ENCODE measurements around the gene METTL24. TPM values are rescaled to one million over a fixed set of nuclear protein-coding genes. Genes with fewer than 3 reads are reported as not detected.

The METTL24 gene
- total and polyA plus RNA-seq, 4 donors, result 0.14 to 2.0 (median 0.91) TPM

DNA sequence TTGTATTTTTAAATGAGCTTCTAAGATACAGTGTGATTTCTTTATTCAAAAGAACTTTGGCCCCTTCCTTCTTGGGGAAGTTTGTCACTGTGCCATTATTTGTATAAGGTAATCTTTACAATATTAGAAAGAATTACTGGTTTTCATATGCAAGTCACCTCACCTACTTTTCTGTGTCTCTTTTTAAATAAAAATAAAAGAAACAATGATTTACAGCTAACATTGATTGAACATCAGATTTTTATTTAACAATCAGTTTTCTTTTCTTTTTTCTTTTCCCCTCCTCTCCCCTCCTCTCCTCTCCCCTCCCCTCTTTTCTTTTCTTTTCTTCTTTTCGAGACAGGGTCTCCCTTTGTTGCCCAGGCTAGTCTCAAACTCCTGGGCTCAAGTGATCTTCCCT, 131.9 kb downstream of the METTL24 start:
- H3K27me3 ChIP-seq (ENCODE audit: control insufficient read depth in 4 of 4, insufficient read depth in 4 of 4, low read length in 3 of 4), result no peaks in the 10 kb centered on the region
- no peak overlapping the region for H3K27ac ChIP-seq (ENCODE audit: low read depth in 1 of 2, low read length in 2 of 2)
- peaks cover 1 to 44% (median 24%) of the 10 kb centered on the region in 4 donors for H3K36me3 ChIP-seq (ENCODE audit: control insufficient read depth in 4 of 4, insufficient read depth in 3 of 4, low read depth in 1 of 4, low read length in 3 of 4)
- no peaks in the 10 kb centered on the region for H3K4me1 ChIP-seq (ENCODE audit: control insufficient read depth in 4 of 4, insufficient read depth in 4 of 4, low read length in 3 of 4)
- WGBS, result 94% methylated on average over 1 of the region's 1 CpG
- DNase-seq (ENCODE audit: low spot score), result no peak
- H3K4me3 ChIP-seq (ENCODE audit: low read depth in 1 of 3, low read length in 3 of 3), result no peak overlapping the region
- no peaks in the 10 kb centered on the region for H3K9me3 ChIP-seq (ENCODE audit: control insufficient read depth in 4 of 4, low read length in 3 of 4)
- no peak overlapping the region for H3K9ac ChIP-seq (ENCODE audit: low read depth in 1 of 2, low read length in 2 of 2)
- no peak for TF ChIP-seq FOXA2 (IDR thresholded peaks at IDR 0.05)
- no peak for TF ChIP-seq RAD21 (IDR thresholded peaks at IDR 0.05)
- no peak for TF ChIP-seq JUND (IDR thresholded peaks at IDR 0.05)
- TF ChIP-seq MAX (IDR thresholded peaks at IDR 0.05), result no peak
- TF ChIP-seq, protein P1, sequence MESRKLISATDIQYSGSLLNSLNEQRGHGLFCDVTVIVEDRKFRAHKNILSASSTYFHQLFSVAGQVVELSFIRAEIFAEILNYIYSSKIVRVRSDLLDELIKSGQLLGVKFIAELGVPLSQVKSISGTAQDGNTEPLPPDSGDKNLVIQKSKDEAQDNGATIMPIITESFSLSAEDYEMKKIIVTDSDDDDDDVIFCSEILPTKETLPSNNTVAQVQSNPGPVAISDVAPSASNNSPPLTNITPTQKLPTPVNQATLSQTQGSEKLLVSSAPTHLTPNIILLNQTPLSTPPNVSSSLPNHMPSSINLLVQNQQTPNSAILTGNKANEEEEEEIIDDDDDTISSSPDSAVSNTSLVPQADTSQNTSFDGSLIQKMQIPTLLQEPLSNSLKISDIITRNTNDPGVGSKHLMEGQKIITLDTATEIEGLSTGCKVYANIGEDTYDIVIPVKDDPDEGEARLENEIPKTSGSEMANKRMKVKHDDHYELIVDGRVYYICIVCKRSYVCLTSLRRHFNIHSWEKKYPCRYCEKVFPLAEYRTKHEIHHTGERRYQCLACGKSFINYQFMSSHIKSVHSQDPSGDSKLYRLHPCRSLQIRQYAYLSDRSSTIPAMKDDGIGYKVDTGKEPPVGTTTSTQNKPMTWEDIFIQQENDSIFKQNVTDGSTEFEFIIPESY (IDR thresholded peaks at IDR 0.05), result no peak
- no peak for TF ChIP-seq HNF4A (conservative IDR thresholded peaks at IDR 0.05)
- no peak for TF ChIP-seq RXRA (IDR thresholded peaks at IDR 0.05)
- no peak for TF ChIP-seq HNF4G (IDR thresholded peaks at IDR 0.05)
- TF ChIP-seq, protein P2, sequence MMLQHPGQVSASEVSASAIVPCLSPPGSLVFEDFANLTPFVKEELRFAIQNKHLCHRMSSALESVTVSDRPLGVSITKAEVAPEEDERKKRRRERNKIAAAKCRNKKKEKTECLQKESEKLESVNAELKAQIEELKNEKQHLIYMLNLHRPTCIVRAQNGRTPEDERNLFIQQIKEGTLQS (IDR thresholded peaks at IDR 0.05), result no peak
- no peak for TF ChIP-seq NR2F2 (IDR thresholded peaks at IDR 0.05)

DNA sequence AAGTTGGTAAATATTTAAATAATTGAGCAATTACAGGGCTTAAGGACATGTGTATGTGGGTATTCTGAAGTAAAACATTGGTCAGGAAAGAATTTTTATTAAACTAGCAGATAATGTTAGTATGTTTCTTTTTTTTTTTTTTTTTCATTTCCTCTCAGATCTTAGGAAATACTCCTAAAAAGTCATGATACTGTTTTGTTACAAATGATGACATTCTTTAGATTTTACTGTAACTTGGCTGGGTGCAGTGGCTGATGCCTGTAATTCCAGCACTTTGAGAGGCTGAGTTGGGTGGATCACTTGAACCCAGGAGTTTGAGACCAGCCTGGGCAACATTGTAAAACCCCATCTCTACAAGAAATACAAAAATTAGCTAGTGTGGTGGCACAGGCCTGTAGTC, 136.4 kb downstream of the METTL24 start:
- DNase-seq (ENCODE audit: low spot score), result no peak
- Histone ChIP-seq H3K4me3 (ENCODE audit: low read depth in 1 of 3, low read length in 3 of 3) (no peak overlapping the region), H3K27me3 (ENCODE audit: control insufficient read depth in 4 of 4, insufficient read depth in 4 of 4, low read length in 3 of 4) (no peaks in the 10 kb centered on the region), H3K36me3 (ENCODE audit: control insufficient read depth in 4 of 4, insufficient read depth in 3 of 4, low read depth in 1 of 4, low read length in 3 of 4) (peaks cover 5 to 55% (median 33%) of the 10 kb centered on the region in 4 donors), H3K27ac (ENCODE audit: low read depth in 1 of 2, low read length in 2 of 2) (no peak overlapping the region), H3K4me1 (ENCODE audit: control insufficient read depth in 4 of 4, insufficient read depth in 4 of 4, low read length in 3 of 4) (no peaks in the 10 kb centered on the region), H3K9me3 (ENCODE audit: control insufficient read depth in 4 of 4, low read length in 3 of 4) (no peaks in the 10 kb centered on the region), H3K9ac (ENCODE audit: low read depth in 1 of 2, low read length in 2 of 2) (no peak overlapping the region)
- TF ChIP-seq, protein P2 (IDR thresholded peaks at IDR 0.05), result no peak
- no peak for TF ChIP-seq YY1 (IDR thresholded peaks at IDR 0.05)
- no peak for TF ChIP-seq RAD21 (IDR thresholded peaks at IDR 0.05)
- TF ChIP-seq SP1 (IDR thresholded peaks at IDR 0.05), result no peak
- no peak for TF ChIP-seq MAX (IDR thresholded peaks at IDR 0.05)
- no peak for TF ChIP-seq FOXA2 (IDR thresholded peaks at IDR 0.05)
- TF ChIP-seq, protein P3, sequence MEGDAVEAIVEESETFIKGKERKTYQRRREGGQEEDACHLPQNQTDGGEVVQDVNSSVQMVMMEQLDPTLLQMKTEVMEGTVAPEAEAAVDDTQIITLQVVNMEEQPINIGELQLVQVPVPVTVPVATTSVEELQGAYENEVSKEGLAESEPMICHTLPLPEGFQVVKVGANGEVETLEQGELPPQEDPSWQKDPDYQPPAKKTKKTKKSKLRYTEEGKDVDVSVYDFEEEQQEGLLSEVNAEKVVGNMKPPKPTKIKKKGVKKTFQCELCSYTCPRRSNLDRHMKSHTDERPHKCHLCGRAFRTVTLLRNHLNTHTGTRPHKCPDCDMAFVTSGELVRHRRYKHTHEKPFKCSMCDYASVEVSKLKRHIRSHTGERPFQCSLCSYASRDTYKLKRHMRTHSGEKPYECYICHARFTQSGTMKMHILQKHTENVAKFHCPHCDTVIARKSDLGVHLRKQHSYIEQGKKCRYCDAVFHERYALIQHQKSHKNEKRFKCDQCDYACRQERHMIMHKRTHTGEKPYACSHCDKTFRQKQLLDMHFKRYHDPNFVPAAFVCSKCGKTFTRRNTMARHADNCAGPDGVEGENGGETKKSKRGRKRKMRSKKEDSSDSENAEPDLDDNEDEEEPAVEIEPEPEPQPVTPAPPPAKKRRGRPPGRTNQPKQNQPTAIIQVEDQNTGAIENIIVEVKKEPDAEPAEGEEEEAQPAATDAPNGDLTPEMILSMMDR (IDR thresholded peaks at IDR 0.05; ENCODE audit: low read depth, low read length, missing input control), result no peak
- TF ChIP-seq RXRA (IDR thresholded peaks at IDR 0.05), result no peak
- no peak for TF ChIP-seq TAF1 (conservative IDR thresholded peaks at IDR 0.05)
- TF ChIP-seq GABPA (IDR thresholded peaks at IDR 0.05 in 1 of 2, conservative IDR thresholded peaks at IDR 0.05 in 1 of 2), result no peak
- TF ChIP-seq JUND (IDR thresholded peaks at IDR 0.05), result no peak
- no peak for TF ChIP-seq HNF4G (IDR thresholded peaks at IDR 0.05)
- TF ChIP-seq FOXA1 (IDR thresholded peaks at IDR 0.05), result no peak
- no peak for TF ChIP-seq EGR1 (IDR thresholded peaks at IDR 0.05; ENCODE audit: low read depth in 2 of 2)
- TF ChIP-seq NR2F2 (IDR thresholded peaks at IDR 0.05), result no peak
- TF ChIP-seq, protein P4, sequence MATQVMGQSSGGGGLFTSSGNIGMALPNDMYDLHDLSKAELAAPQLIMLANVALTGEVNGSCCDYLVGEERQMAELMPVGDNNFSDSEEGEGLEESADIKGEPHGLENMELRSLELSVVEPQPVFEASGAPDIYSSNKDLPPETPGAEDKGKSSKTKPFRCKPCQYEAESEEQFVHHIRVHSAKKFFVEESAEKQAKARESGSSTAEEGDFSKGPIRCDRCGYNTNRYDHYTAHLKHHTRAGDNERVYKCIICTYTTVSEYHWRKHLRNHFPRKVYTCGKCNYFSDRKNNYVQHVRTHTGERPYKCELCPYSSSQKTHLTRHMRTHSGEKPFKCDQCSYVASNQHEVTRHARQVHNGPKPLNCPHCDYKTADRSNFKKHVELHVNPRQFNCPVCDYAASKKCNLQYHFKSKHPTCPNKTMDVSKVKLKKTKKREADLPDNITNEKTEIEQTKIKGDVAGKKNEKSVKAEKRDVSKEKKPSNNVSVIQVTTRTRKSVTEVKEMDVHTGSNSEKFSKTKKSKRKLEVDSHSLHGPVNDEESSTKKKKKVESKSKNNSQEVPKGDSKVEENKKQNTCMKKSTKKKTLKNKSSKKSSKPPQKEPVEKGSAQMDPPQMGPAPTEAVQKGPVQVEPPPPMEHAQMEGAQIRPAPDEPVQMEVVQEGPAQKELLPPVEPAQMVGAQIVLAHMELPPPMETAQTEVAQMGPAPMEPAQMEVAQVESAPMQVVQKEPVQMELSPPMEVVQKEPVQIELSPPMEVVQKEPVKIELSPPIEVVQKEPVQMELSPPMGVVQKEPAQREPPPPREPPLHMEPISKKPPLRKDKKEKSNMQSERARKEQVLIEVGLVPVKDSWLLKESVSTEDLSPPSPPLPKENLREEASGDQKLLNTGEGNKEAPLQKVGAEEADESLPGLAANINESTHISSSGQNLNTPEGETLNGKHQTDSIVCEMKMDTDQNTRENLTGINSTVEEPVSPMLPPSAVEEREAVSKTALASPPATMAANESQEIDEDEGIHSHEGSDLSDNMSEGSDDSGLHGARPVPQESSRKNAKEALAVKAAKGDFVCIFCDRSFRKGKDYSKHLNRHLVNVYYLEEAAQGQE (IDR thresholded peaks at IDR 0.05), result no peak
- TF ChIP-seq, protein P1 (IDR thresholded peaks at IDR 0.05), result no peak
- TF ChIP-seq HNF4A (conservative IDR thresholded peaks at IDR 0.05), result no peak
